Measurements from ENCODE around the gene SCD.

SCD gene

DNA sequence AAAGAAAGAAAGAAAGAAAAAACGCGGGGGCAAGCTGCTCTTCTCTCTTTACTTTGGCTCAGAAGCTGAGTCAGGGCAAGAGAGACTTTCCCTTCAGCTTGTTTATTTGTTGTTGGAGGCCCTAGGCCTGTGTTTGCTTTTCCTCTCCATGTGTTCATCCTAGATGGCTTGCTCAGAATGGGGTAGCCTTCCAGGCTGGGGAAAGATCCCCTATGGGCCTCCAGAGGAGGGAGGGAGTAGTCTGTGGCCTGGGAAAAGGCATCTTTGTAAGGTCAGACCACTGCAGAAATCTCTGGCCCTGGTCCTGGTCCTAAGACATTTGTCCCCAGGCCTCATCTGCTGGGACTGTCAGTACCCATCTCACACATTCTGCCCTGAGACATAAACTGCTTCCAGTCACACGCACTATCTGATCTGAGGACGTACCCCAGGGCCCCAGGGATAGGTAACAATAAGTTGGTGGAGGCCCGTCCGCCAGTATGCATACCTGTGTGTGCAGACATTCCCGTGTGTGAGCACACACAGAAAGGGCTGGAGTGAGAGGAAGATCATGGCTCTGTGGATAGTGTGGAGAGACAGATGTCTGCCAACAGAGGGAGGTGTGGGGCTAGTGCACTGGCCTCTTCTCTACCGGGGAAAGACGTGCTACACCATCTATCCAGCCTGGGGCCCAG, 4.9 kb upstream of the SCD start:
- H3K4me1 ChIP-seq (ENCODE audit: control insufficient read depth, insufficient read depth, low read length), result peaks cover 12% of the 10 kb centered on the region

GRCh38 chr10:100342627-100342972, 4.4 kb upstream of the SCD start:
- Histone ChIP-seq H3K4me2 (ENCODE audit: low read length) (no peak overlapping the region), H3K4me1 (ENCODE audit: control insufficient read depth, insufficient read depth, low read length) (peaks cover 12% of the 10 kb centered on the region), H3K27me3 (ENCODE audit: control insufficient read depth, insufficient read depth, low read length) (peaks cover 24% of the 10 kb centered on the region), H3K9me3 (replicated peaks; ENCODE audit: low read length) (no peaks in the 10 kb centered on the region), H3K4me3 (ENCODE audit: low read length) (no peak overlapping the region), H3K36me3 (ENCODE audit: insufficient read depth, low read length) (no peaks in the 10 kb centered on the region), H3K9ac (ENCODE audit: low read depth, low read length) (no peak overlapping the region)

More for the DNA sequence above, 4.9 kb upstream of the SCD start:
- no peaks in the 10 kb centered on the region for H3K36me3 ChIP-seq (ENCODE audit: insufficient read depth, low read length)
- H3K4me2 ChIP-seq (ENCODE audit: low read length), result no peak overlapping the region
- H3K9me3 ChIP-seq (replicated peaks; ENCODE audit: low read length), result no peaks in the 10 kb centered on the region
- H3K4me3 ChIP-seq (ENCODE audit: low read length), result no peak overlapping the region
- H3K27me3 ChIP-seq (ENCODE audit: control insufficient read depth, insufficient read depth, low read length), result peaks cover 24% of the 10 kb centered on the region
- no peak overlapping the region for H3K9ac ChIP-seq (ENCODE audit: low read depth, low read length)

DNA sequence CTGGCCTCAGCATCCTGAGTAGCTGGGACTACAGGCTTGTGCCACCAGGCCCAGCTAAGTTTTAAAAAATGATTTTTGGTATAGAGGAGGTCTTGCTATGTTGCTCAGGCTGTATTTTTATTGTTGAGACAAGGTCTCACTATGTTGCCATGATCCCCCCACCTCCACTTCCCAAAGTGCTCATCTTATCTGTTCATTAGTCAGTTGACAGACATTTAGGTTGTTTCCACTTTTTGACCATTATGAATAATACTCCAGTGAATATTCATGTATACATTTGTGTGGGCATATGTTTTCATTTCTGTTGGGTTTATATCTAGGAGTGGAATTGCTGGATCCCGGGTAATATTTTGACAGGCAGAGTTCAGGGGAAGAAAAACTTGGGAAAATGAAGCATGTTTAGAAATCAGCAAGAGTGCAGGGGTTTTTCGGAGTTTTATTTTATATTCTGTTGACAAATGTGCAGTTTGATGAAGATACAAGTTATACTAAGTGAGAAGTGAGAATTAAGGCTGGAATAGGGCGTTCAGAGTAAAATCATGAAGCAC, 2.7 kb upstream of the SCD start:
- no peaks in the 10 kb centered on the region for H3K9me3 ChIP-seq (replicated peaks; ENCODE audit: low read length)
- no peak overlapping the region for H3K4me3 ChIP-seq (ENCODE audit: low read length)
- H3K27me3 ChIP-seq (ENCODE audit: control insufficient read depth, insufficient read depth, low read length), result peaks cover 21% of the 10 kb centered on the region
- H3K4me2 ChIP-seq (ENCODE audit: low read length), result no peak overlapping the region
- peaks cover 29% of the 10 kb centered on the region for H3K4me1 ChIP-seq (ENCODE audit: control insufficient read depth, insufficient read depth, low read length)
- H3K36me3 ChIP-seq (ENCODE audit: insufficient read depth, low read length), result peaks cover 7% of the 10 kb centered on the region
- H3K9ac ChIP-seq (ENCODE audit: low read depth, low read length), result no peak overlapping the region

GRCh38 chr10:100345570-100346330, 1.3 kb upstream of the SCD start:
- Histone ChIP-seq H3K4me1 (ENCODE audit: control insufficient read depth, insufficient read depth, low read length) (peaks cover 31% of the 10 kb centered on the region), H3K9ac (ENCODE audit: low read depth, low read length) (no peak overlapping the region), H3K4me3 (ENCODE audit: low read length) (peak overlapping the region; percentile 92), H3K4me2 (ENCODE audit: low read length) (peak overlapping the region; percentile 89), H3K36me3 (ENCODE audit: insufficient read depth, low read length) (peaks cover 19% of the 10 kb centered on the region), H3K9me3 (replicated peaks; ENCODE audit: low read length) (no peaks in the 10 kb centered on the region), H3K27me3 (ENCODE audit: control insufficient read depth, insufficient read depth, low read length) (peaks cover 9% of the 10 kb centered on the region)

DNA sequence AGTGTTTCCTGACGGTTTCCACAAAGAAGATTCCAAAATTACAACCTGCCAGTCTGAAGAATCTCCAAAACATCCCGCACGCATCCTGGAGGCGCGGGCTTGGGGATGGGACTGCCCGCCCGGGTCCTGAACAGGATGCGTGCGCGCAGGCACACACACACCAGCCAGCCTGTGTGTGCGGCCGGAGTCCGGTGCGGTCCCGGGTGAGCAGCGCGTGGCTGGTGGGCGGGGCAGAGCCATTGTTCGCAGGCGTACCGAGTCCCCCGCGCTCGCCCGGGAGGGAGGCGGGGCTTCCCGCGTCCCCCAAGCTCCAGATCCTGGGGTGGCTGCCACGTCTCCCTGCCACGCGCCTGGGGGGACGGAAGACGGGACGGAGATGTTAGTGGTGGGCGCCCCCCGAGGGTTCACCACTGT, 675 bp upstream of the SCD start:
- H3K4me2 ChIP-seq (ENCODE audit: low read length), result peak overlapping the region; percentile 89
- peak overlapping the region; percentile 79 for H3K9ac ChIP-seq (ENCODE audit: low read depth, low read length)
- peaks cover 3% of the 10 kb centered on the region for H3K27me3 ChIP-seq (ENCODE audit: control insufficient read depth, insufficient read depth, low read length)
- peaks cover 31% of the 10 kb centered on the region for H3K4me1 ChIP-seq (ENCODE audit: control insufficient read depth, insufficient read depth, low read length)
- H3K9me3 ChIP-seq (replicated peaks; ENCODE audit: low read length), result no peaks in the 10 kb centered on the region
- peaks cover 25% of the 10 kb centered on the region for H3K36me3 ChIP-seq (ENCODE audit: insufficient read depth, low read length)
- H3K4me3 ChIP-seq (ENCODE audit: low read length), result peak overlapping the region; percentile 92

DNA sequence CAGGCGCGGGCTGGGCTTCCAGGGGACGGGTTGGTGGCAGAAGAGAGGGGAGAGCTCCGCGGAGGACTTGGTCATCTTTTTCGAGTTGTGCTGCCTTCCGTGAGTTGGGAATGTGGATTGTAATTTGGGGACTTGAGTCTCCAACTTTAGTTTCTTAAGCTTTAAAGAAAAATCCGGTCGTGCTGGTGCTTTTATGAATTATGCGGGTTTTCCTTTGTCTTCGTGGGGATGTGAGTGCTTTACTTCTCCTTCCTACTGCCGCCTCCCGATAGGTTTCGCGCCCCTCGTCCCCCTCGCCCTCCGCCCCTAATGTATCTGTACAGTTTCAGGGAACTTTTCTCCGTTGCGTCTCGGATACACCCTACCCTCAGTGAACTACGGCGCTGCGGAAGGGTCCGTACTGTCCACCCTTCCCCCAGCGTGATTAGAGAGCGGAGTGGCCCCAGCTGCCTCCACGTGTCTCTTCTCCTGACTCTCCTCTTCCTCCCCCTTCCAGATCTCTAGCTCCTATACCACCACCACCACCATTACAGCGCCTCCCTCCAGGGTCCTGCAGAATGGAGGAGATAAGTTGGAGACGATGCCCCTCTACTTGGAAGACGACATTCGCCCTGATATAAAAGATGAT, 649 bp downstream of the SCD start:
- Histone ChIP-seq H3K4me1 (ENCODE audit: control insufficient read depth, insufficient read depth, low read length) (peaks cover 31% of the 10 kb centered on the region), H3K27me3 (ENCODE audit: control insufficient read depth, insufficient read depth, low read length) (no peaks in the 10 kb centered on the region), H3K4me3 (ENCODE audit: low read length) (peak overlapping the region; percentile 92), H3K9ac (ENCODE audit: low read depth, low read length) (peak overlapping the region; percentile 79), H3K4me2 (ENCODE audit: low read length) (peak overlapping the region; percentile 89), H3K9me3 (replicated peaks; ENCODE audit: low read length) (no peaks in the 10 kb centered on the region), H3K36me3 (ENCODE audit: insufficient read depth, low read length) (peaks cover 36% of the 10 kb centered on the region)

DNA sequence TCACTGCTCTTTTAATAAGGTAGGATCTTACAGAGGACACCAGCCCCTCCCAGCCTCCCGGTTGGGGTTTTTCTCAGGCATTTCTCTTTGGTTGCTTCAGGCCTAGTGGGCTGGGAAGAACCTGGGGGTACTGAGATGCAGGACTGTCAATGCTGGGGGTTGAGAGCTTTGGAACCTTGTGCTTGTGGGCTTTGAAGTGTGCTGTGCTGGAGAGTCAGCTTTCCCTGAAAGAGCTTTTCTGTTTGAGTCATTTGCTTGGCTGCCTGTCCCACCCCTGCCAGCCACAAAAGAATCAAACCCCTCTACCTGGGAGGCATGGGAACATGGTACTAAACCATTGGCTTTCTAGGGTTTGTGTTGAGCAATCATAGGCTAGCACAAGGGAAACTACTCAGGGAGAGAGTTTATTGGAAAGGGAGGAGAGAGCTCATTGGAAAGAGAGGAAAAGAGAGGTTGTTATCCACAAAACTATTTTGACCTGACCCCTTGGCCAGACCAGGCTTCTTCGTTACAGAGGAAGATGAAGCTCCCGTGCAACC, 1.4 kb downstream of the SCD start:
- Histone ChIP-seq H3K4me3 (ENCODE audit: low read length) (peak overlapping the region; percentile 92), H3K27me3 (ENCODE audit: control insufficient read depth, insufficient read depth, low read length) (no peaks in the 10 kb centered on the region), H3K9me3 (replicated peaks; ENCODE audit: low read length) (no peaks in the 10 kb centered on the region), H3K9ac (ENCODE audit: low read depth, low read length) (peak overlapping the region; percentile 79), H3K4me1 (ENCODE audit: control insufficient read depth, insufficient read depth, low read length) (peaks cover 31% of the 10 kb centered on the region), H3K4me2 (ENCODE audit: low read length) (peak overlapping the region; percentile 89), H3K36me3 (ENCODE audit: insufficient read depth, low read length) (peaks cover 40% of the 10 kb centered on the region)

- Histone ChIP-seq H3K9ac (ENCODE audit: low read depth, low read length) (no peak overlapping the region), H3K27me3 (ENCODE audit: control insufficient read depth, insufficient read depth, low read length) (no peaks in the 10 kb centered on the region), H3K4me3 (ENCODE audit: low read length) (peak overlapping the region; percentile 92), H3K36me3 (ENCODE audit: insufficient read depth, low read length) (peaks cover 45% of the 10 kb centered on the region), H3K4me1 (ENCODE audit: control insufficient read depth, insufficient read depth, low read length) (peaks cover 31% of the 10 kb centered on the region), H3K9me3 (replicated peaks; ENCODE audit: low read length) (no peaks in the 10 kb centered on the region), H3K4me2 (ENCODE audit: low read length) (peak overlapping the region; percentile 89)
These were observed 2.1 kb downstream of the SCD start for GRCh38 chr10:100349087-100349486.

DNA sequence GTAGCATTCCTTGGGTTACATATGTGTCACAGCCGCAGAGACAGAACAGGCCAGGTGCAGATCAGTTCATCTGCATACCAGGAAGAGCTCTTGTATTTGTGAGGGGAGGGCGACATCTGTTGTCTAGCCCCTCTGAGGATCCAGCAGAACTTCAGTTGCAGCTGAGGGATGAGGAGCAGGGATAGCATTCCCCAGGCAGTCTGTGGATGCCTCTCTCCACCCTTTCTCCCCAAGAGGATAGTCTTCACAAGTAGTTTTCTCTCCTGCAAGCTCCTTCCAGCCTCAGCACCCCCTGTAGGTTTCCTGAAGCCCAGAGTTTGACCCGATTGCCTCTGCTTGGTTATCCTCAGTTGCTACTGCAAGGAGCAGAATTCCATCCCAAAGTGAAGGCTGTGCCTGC, 2.6 kb downstream of the SCD start:
- Histone ChIP-seq H3K4me1 (ENCODE audit: control insufficient read depth, insufficient read depth, low read length) (peaks cover 31% of the 10 kb centered on the region), H3K4me2 (ENCODE audit: low read length) (peak overlapping the region; percentile 89), H3K4me3 (ENCODE audit: low read length) (no peak overlapping the region), H3K27me3 (ENCODE audit: control insufficient read depth, insufficient read depth, low read length) (no peaks in the 10 kb centered on the region), H3K9ac (ENCODE audit: low read depth, low read length) (no peak overlapping the region), H3K36me3 (ENCODE audit: insufficient read depth, low read length) (peaks cover 49% of the 10 kb centered on the region), H3K9me3 (replicated peaks; ENCODE audit: low read length) (no peaks in the 10 kb centered on the region)

GRCh38 chr10:100350914-100351485, 4.0 kb downstream of the SCD start:
- Histone ChIP-seq H3K9ac (ENCODE audit: low read depth, low read length) (no peak overlapping the region), H3K4me1 (ENCODE audit: control insufficient read depth, insufficient read depth, low read length) (peaks cover 23% of the 10 kb centered on the region)

More at GRCh38 chr10:100350914-100351485, 4.0 kb downstream of the SCD start:
- Histone ChIP-seq H3K9me3 (replicated peaks; ENCODE audit: low read length) (no peaks in the 10 kb centered on the region), H3K36me3 (ENCODE audit: insufficient read depth, low read length) (peaks cover 63% of the 10 kb centered on the region), H3K27me3 (ENCODE audit: control insufficient read depth, insufficient read depth, low read length) (no peaks in the 10 kb centered on the region), H3K4me2 (ENCODE audit: low read length) (no peak overlapping the region), H3K4me3 (ENCODE audit: low read length) (no peak overlapping the region)

Data from skeletal muscle satellite cell (primary cell).